ENCODE data around the gene TMEM95.

Gene TMEM95

DNA sequence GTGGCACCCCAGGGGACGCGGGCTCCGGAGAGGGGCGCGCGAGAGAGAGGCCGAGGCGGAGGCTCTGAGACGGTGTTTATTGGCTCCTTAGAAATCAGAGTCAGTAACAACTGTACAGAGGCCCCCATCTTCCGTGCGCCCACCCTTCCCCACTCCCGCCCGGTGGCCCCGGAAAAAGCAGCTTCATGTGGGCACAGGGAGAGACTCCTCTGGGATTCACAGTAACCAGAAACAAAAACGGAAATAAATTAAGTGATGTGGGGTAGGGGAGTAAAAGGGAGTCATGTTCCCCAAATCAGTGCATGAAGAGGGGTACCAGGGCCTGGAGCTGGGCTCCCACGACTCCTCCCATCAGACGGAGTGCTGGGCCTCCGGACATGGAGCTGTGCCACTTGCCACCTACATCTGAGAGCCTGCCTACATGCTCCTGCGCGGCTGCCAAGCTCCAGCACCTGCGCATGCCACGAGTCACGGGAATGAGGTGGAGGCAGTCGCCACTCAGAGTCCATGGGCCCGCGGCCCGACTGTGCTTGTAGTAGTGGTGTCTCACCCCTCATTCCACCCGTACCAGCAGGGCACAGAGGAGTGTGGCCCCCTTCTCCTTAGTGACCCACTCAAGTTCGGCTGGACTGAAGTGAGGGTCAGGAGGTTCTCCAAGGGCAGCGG lies 39.3 kb upstream of the TMEM95 start:
- peaks cover 50% of the 10 kb centered on the region for H3K36me3 ChIP-seq (ENCODE audit: control insufficient read depth, insufficient read depth, low read length)
- H3K4me3 ChIP-seq (replicated peaks; ENCODE audit: low read depth, low read length), result peak overlapping the region; percentile 85
- no peak for DNase-seq (ENCODE audit: extremely low read depth, insufficient read length)
- no peaks in the 10 kb centered on the region for H3K27me3 ChIP-seq (replicated peaks; ENCODE audit: control insufficient read depth, insufficient read depth, low read length)
- TF ChIP-seq, protein P1, sequence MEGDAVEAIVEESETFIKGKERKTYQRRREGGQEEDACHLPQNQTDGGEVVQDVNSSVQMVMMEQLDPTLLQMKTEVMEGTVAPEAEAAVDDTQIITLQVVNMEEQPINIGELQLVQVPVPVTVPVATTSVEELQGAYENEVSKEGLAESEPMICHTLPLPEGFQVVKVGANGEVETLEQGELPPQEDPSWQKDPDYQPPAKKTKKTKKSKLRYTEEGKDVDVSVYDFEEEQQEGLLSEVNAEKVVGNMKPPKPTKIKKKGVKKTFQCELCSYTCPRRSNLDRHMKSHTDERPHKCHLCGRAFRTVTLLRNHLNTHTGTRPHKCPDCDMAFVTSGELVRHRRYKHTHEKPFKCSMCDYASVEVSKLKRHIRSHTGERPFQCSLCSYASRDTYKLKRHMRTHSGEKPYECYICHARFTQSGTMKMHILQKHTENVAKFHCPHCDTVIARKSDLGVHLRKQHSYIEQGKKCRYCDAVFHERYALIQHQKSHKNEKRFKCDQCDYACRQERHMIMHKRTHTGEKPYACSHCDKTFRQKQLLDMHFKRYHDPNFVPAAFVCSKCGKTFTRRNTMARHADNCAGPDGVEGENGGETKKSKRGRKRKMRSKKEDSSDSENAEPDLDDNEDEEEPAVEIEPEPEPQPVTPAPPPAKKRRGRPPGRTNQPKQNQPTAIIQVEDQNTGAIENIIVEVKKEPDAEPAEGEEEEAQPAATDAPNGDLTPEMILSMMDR (IDR thresholded peaks at IDR 0.05; ENCODE audit: insufficient read depth, low read length, poor library complexity, severe bottlenecking), result no peak

DNA sequence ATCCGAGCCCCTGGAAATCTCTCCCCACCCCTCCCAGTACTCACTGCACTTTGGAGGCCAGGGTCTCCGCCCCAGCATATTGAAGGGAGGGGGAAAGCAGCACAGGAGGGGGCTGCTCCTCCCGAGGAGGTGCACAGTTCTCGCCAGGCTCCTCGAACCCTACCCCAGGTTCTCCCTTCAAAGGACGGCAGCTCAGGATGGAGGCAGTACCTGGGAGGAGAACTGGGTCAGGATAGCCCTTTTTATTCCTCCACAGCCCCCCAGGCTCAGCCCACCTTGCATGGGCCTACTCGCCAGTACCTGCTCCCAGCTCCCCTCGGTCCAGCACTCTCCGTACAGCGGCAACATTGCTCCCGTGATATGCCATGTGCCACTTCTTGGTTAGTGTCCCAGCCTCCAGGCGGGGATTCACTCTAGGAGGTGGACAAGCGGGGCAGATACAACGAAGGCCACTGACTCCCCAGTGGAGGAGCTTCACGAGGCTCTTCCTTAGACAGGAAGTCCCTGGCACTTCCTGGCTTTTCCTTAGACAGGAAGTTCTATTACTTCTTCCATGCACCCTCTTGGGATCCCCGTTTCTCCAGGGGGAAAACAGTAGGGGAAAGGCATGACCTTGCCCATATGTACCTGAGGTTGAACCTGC lies 37.7 kb upstream of the TMEM95 start:
- no peak for DNase-seq (ENCODE audit: extremely low read depth, insufficient read length)
- TF ChIP-seq, protein P1 (IDR thresholded peaks at IDR 0.05; ENCODE audit: insufficient read depth, low read length, poor library complexity, severe bottlenecking), result no peak

DNA sequence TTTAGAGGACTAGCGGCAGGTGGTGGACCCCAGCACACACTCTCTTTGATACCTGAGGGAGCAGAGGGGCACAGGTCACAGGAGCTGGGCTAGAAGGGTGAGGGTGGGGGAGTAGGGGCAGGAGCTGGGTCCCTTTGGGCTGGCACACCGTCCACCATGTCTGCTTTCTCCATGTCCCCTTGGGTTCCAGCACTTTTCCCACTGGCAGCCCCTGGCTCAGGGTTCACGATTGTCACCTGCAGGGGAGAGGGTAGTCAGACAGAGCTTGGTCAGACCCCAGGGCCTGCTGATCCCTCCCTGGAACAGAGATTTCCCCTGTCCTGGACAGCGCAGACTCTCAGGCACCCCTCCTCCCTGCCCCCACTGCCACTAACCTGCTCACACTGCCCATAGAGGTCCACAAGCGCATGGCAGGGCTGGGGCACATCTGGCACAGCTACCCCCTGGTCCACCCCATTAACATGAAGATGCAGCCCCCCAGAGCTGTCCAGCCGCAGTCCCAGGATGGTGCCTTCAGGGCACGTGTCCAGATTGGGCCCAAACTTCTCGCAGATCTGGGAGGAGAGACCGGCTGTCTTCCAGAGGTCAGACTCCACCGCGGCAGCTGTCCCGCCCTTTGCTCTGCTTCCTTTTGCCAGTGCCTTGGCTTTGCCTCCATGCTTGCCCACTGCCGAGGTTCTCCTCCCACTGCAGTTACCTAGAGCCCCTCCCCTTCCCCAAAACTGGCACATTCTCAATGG lies 36.7 kb upstream of the TMEM95 start:
- Histone ChIP-seq H3K27me3 (replicated peaks; ENCODE audit: control insufficient read depth, insufficient read depth, low read length) (no peaks in the 10 kb centered on the region), H3K4me3 (replicated peaks; ENCODE audit: low read depth, low read length) (no peak overlapping the region), H3K36me3 (ENCODE audit: control insufficient read depth, insufficient read depth, low read length) (peaks cover 52% of the 10 kb centered on the region)
- DNase-seq (ENCODE audit: extremely low read depth, insufficient read length), result no peak
- TF ChIP-seq, protein P1 (IDR thresholded peaks at IDR 0.05; ENCODE audit: insufficient read depth, low read length, poor library complexity, severe bottlenecking), result no peak

More for the DNA sequence above, 37.7 kb upstream of the TMEM95 start:
- no peaks in the 10 kb centered on the region for H3K27me3 ChIP-seq (replicated peaks; ENCODE audit: control insufficient read depth, insufficient read depth, low read length)
- no peak overlapping the region for H3K4me3 ChIP-seq (replicated peaks; ENCODE audit: low read depth, low read length)
- H3K36me3 ChIP-seq (ENCODE audit: control insufficient read depth, insufficient read depth, low read length), result peaks cover 53% of the 10 kb centered on the region

DNA sequence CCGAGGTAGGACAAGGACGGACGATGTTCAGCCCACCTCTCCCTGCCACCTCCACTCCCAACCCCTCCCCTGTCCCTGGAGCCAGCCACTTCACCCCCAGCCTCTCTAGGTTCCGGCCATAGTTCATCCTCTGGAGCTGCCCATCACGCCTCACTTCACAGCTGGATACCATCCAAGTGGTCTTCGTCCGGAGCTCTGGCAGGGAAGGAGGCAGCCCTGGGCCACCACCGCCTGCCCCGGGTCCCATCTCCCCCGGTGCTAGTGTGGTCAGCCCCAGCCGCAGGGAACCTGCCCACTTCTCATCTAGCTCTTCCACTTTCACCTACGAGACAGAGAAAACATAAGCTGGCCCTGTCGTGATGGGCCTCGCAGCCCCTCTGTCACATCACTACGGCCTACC lies 33.5 kb upstream of the TMEM95 start:
- peaks cover 57% of the 10 kb centered on the region for H3K36me3 ChIP-seq (ENCODE audit: control insufficient read depth, insufficient read depth, low read length)
- TF ChIP-seq, protein P1 (IDR thresholded peaks at IDR 0.05; ENCODE audit: insufficient read depth, low read length, poor library complexity, severe bottlenecking), result no peak
- no peak overlapping the region for H3K4me3 ChIP-seq (replicated peaks; ENCODE audit: low read depth, low read length)
- no peak for DNase-seq (ENCODE audit: extremely low read depth, insufficient read length)
- no peaks in the 10 kb centered on the region for H3K27me3 ChIP-seq (replicated peaks; ENCODE audit: control insufficient read depth, insufficient read depth, low read length)

DNA sequence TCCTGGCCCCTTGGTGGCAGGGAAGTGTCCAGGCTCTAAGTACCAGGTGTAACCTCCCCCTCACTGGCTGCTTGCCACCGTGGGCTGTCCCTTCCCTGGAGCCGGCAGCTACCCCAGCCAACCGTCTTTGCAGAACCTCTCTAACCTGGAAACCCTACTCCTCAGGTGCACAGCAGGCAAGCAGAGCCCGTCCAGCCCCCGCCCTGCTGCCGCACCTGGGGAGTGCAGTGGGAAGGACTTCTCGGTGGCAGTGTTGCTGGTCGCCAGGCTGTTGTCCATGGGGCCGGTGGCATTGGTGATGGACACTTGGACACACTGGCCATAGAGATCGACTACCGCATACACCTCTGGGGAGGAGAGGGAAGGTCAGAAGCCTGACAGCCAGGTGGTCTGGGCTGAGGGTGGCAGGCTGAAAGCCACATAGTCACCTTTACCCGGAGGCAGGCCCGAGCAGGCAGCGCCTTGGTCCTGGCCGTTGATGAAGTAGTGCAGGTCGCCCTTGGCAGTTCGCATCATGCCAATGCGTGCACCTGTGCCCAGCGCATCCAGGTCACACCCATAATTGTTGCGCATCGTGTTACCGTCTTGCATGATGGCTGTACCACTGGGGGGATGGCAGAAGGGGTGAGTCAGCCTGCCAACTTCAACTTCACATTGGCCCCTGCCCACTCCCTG lies 32.3 kb upstream of the TMEM95 start:
- Histone ChIP-seq H3K36me3 (ENCODE audit: control insufficient read depth, insufficient read depth, low read length) (peaks cover 56% of the 10 kb centered on the region), H3K27me3 (replicated peaks; ENCODE audit: control insufficient read depth, insufficient read depth, low read length) (no peaks in the 10 kb centered on the region), H3K4me3 (replicated peaks; ENCODE audit: low read depth, low read length) (no peak overlapping the region)
- TF ChIP-seq, protein P1 (IDR thresholded peaks at IDR 0.05; ENCODE audit: insufficient read depth, low read length, poor library complexity, severe bottlenecking), result no peak
- no peak for DNase-seq (ENCODE audit: extremely low read depth, insufficient read length)

All from GM06990 (cell line).